ENCODE measurements around the gene ALDH16A1. TPM values are rescaled to one million over a fixed set of nuclear protein-coding genes. Genes with fewer than 3 reads are reported as not detected.

Gene ALDH16A1
- total and polyA plus RNA-seq, 2 of the 8 experiments (the other 6 are each of a cell fraction or from before 2014, with no cell fraction given), result 30.5 to 34.3 TPM

DNA sequence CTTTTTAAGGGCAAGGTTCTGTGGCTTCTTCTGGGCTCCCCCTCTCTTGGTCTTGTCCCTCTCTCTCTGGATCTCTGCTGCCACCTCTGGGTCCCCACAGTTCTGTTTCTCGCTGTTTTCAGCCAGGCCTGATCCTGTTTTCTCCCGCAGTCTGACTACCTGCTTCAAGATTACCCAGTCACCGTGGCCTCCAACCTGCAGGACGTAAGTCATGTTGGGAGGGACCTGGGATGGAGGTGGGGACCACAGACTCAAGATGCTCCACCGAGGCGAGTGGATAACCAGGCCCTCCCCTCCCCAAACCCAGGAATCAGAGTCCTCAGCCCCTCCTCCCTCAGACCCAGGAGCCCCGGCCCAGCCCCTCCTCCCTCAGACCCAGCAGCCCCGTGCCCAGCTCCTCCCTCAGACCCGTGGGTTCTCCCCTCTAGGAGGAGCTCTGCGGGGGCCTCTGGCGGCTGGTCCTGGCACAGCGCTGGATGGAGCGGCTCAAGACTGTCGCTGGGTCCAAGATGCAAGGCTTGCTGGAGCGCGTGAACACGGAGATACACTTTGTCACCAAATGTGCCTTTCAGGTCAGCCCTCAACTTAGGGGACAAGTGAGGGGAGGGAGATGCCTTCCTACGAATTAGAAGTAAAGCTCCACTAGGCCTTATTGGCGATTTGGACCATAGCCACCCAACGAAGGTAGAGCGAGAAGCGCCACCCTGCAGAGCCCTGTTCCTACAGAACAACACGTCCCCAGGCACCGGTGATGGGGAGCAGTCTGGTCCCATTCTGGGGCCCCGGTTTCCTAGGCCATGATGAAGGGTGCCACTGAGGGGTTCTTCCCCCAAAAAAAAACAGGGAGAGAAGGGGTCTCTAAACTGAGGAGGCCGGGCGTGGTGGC, 23.2 kb downstream of the ALDH16A1 start (continued):
- no peak for TF ChIP-seq CHD7 (IDR thresholded peaks at IDR 0.05; ENCODE audit: insufficient replicate concordance, low read length)

All from H1 (cell line).